Activated CD8-positive, alpha-beta T cell treated with anti-CD3 and anti-CD28 coated beads for 36 hours (primary cell): ENCODE data around the gene PPP1R9B. TPM values are rescaled to one million over a fixed set of nuclear protein-coding genes. Genes with fewer than 3 reads are reported as not detected.

ENCODE experiments used
- ATAC-seq: fragments of 200-7000 bp; cut with Tn5 transposase; one replicate; pipeline ENCODE4 v1.10.0; 2021; ENCODE audit warnings: mild to moderate bottlenecking, moderate library complexity
- CTCF ChIA-PET: fragments of 350-600 bp; sonication (Branson Sonifier 250); formaldehyde crosslinking; loops from one replicate; lab custom pipeline; 2021; ENCODE audit warnings: antibody characterized with exemption; lab: Charles Lee
- POLR2A ChIA-PET: fragments of 350-600 bp; sonication (Branson Sonifier 250); formaldehyde crosslinking; loops from one replicate; lab custom pipeline; 2021; ENCODE audit warnings: antibody characterized with exemption; lab: Charles Lee
- DNase-seq: peaks from one replicate; pipeline ENCODE4 v3.0.0-alpha.2; 2020
- H3K27ac Mint-ChIP-seq: one replicate; pipeline ENCODE4 v1.8.0; 2021; ENCODE audit warnings: mild to moderate bottlenecking, mixed read lengths
- H3K27me3 Mint-ChIP-seq: one replicate; pipeline ENCODE4 v1.8.0; 2021; ENCODE audit warnings: mixed read lengths
- H3K36me3 Mint-ChIP-seq: one replicate; pipeline ENCODE4 v1.8.0; 2021; ENCODE audit warnings: low read depth, mixed read lengths
- H3K4me1 Mint-ChIP-seq: one replicate; pipeline ENCODE4 v1.8.0; 2021; ENCODE audit warnings: low read depth, mixed read lengths
- H3K4me3 Mint-ChIP-seq: one replicate; pipeline ENCODE4 v1.8.0; 2021; ENCODE audit warnings: mild to moderate bottlenecking, moderate library complexity, mixed read lengths
- H3K9me3 Mint-ChIP-seq: one replicate; pipeline ENCODE4 v1.8.0; 2021; ENCODE audit warnings: mixed read lengths
- CTCF ChIP-seq: fragments of 200-600 bp; IDR thresholded peaks from one replicate; pipeline ENCODE4 v1.8.0; 2022; ENCODE audit warnings: antibody characterized with exemption, mild to moderate bottlenecking
- intact Hi-C: fragments of 100-400 bp; cut with micrococcal nuclease; formaldehyde crosslinking; loops from one replicate; pipeline ENCODE4 v1.10.0; 2022
- total RNA-seq, 2 experiments: library from RNA; stranded (reverse); gene quantifications; one replicate each; pipeline ENCODE4 v1.2.3, GENCODE V29; 2021

Gene PPP1R9B
- total RNA-seq: 10 to 100 TPM; 52.4 to 56.4 TPM

GRCh38 chr17:50150354-50151040 lies at the start of gene PPP1R9B:
Gene PPP1R9B (minus strand): TSS chr17:50150677. CDS start chr17:50150513, 164 bp downstream.
- intact Hi-C loops: no loop called here
- Mint-ChIP-seq H3K27me3 (no peaks in the 10 kb centered on the region), H3K4me3 (peak within 1 kb of the TSS; percentile 82), H3K9me3 (no peaks in the 10 kb centered on the region), H3K27ac (peak within 1 kb of the TSS; percentile 96), H3K36me3 (peaks cover 21% of the 10 kb centered on the region), H3K4me1 (peaks cover 46% of the 10 kb centered on the region)
- CTCF ChIA-PET: interaction anchor here (0.9 to 9.6 kb wide), 10 partner anchors 8 to 57 kb away, joined by 3 to 102 read pairs (median 6); partner anchors contain the start of genes PDK2, SAMD14 and SGCA
- ATAC-seq: peak; percentile 0
- DNase-seq: no peak
- POLR2A ChIA-PET: interaction anchor here (0.6 to 7.0 kb wide), 5 partner anchors 8 to 56 kb away, joined by 4 to 64 read pairs (median 5); no protein-coding TSS in a partner anchor
- no peak for TF ChIP-seq CTCF

- ATAC-seq (peak; percentile 82), DNase-seq (peak; percentile 80)
- Mint-ChIP-seq H3K4me3 (peak overlapping the region; percentile 67), H3K9me3 (no peaks in the 10 kb centered on the region), H3K4me1 (peaks cover 20% of the 10 kb centered on the region), H3K27me3 (peaks cover 40% of the 10 kb centered on the region), H3K27ac (peak overlapping the region; percentile 55), H3K36me3 (no peaks in the 10 kb centered on the region)
- ChIA-PET CTCF (interaction anchor here (0.6 to 6.8 kb wide), 51 partner anchors 9 to 1167 kb away, joined by 3 to 209 read pairs (median 5); partner anchors contain the start of genes LRRC59, RSAD1, SAMD14 and TMEM92), POLR2A (interaction anchor here (0.8 to 1.3 kb wide), 3 partner anchors 61 to 74 kb away, joined by 3 to 4 read pairs (median 3); partner anchors contain the start of gene TMEM92)
- TF ChIP-seq CTCF: no peak
- intact Hi-C loops: loop anchor here (2.0 kb wide), 2 partner anchors 31 to 97 kb away; no protein-coding TSS in a partner anchor
These were observed 49.5 kb upstream of the PPP1R9B start for GRCh38 chr17:50199803-50200456.

DNA sequence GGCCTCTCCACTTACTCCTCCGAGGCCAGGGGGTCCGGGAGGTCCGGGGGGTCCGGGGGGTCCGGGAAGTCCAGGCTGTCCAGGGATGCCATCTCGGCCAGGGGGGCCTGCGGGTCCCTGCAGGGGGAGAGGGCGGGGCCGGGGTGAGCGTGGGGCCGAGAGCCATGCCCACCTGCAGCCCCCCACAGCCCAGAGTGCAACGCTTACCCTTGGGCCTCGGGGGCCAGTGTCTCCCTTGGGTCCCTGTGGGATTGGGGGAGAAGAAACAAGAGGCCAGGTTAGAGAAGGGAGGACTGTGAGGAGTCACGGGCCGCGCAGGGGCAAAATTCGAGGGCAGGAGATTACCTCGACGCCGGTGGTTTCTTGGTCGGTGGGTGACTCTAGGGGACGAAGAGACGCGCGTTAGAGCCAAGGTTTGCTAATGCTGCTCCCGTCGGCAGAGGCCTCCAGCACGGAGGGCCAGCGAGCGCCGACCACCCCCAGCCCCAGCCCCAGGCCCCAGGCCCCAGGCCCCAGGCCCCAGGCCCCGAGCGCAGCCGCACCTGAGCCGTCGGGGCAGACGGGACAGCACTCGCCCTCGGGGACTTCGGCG lies 48.8 kb upstream of the PPP1R9B start:
- H3K36me3 Mint-ChIP-seq: no peaks in the 10 kb centered on the region
- no peak for TF ChIP-seq CTCF
- intact Hi-C loops: loop anchor here (2.0 kb wide), 1 partner anchor 31 kb away; no protein-coding TSS in a partner anchor
- H3K9me3 Mint-ChIP-seq: no peaks in the 10 kb centered on the region
- ATAC-seq (no peak), DNase-seq (no peak)
- CTCF ChIA-PET: interaction anchor here (1.0 to 6.8 kb wide), 30 partner anchors 17 to 244 kb away, joined by 3 to 209 read pairs (median 8); partner anchors contain the start of genes SAMD14 and TMEM92
- H3K27ac Mint-ChIP-seq: no peak overlapping the region
- H3K4me1 Mint-ChIP-seq: peaks cover 20% of the 10 kb centered on the region
- peak overlapping the region; percentile 67 for H3K4me3 Mint-ChIP-seq
- POLR2A ChIA-PET: interaction anchor here (1.3 kb wide), 1 partner anchor 71 kb away, joined by 4 read pairs; no protein-coding TSS in a partner anchor
- peaks cover 39% of the 10 kb centered on the region for H3K27me3 Mint-ChIP-seq

GRCh38 chr17:50198026-50198669 lies 47.7 kb upstream of the PPP1R9B start:
- ChIA-PET CTCF (interaction anchor here (0.6 to 2.5 kb wide), 17 partner anchors 20 to 125 kb away, joined by 3 to 27 read pairs (median 4); partner anchors contain the start of gene SGCA), POLR2A (no interaction called here)
- no peaks in the 10 kb centered on the region for H3K9me3 Mint-ChIP-seq
- H3K4me1 Mint-ChIP-seq: peaks cover 21% of the 10 kb centered on the region
- intact Hi-C loops: loop anchor here (2.0 kb wide), 1 partner anchor 29 kb away; no protein-coding TSS in a partner anchor
- peak; percentile 17 for ATAC-seq
- no peak overlapping the region for H3K4me3 Mint-ChIP-seq
- peak; percentile 77 for TF ChIP-seq CTCF
- peak; percentile 84 for DNase-seq
- H3K27me3 Mint-ChIP-seq: peaks cover 34% of the 10 kb centered on the region
- no peak overlapping the region for H3K27ac Mint-ChIP-seq
- no peaks in the 10 kb centered on the region for H3K36me3 Mint-ChIP-seq
